ENCODE measurements around the gene RTL10.
"Not testable (repeated sequence)": the region's sequence is repeated elsewhere in the genome, so short reads cannot be mapped to it uniquely, and the experiment has no call there.

The RTL10 gene

GRCh38 chr22:19843857-19844376 lies 10.8 kb downstream of the RTL10 start:
- no peak for DNase-seq (ENCODE audit: low spot score)

GRCh38 chr22:19843107-19843856 lies 11.4 kb downstream of the RTL10 start:
- no peak for DNase-seq (ENCODE audit: low spot score)

- DNase-seq (ENCODE audit: low spot score), result no peak
These were observed 12.1 kb downstream of the RTL10 start for GRCh38 chr22:19842393-19843106.

- no peak for DNase-seq (ENCODE audit: low spot score)
These were observed 12.9 kb downstream of the RTL10 start for GRCh38 chr22:19841641-19842392.

GRCh38 chr22:19840955-19841640 lies 13.6 kb downstream of the RTL10 start:
- DNase-seq (ENCODE audit: low spot score), result peak; percentile 67

DNA sequence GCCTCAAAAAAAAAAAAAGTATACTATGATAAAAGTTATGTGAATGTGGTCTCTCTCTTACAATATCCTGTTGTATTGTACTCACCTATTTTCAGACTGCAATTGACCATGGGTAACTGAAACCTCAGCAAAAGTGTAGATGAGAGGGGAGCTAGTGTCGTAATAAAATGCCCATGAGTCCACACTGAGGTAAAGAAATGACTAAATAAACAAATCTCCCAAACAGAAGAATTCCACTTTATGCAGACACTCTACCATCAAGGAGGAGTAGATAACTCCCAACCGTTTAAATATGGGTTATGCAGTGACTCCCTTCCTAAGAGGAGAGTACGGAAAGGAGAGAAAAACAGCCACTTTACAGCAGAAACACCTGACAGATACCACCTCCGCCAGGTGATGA lies 14.6 kb downstream of the RTL10 start:
- DNase-seq (ENCODE audit: low spot score), result no peak

- no peak for DNase-seq (ENCODE audit: low spot score)
These were observed 16.8 kb downstream of the RTL10 start for GRCh38 chr22:19837915-19838314.

- no peak for DNase-seq (ENCODE audit: low spot score)
These were observed 18.2 kb downstream of the RTL10 start for GRCh38 chr22:19836512-19836911.

DNA sequence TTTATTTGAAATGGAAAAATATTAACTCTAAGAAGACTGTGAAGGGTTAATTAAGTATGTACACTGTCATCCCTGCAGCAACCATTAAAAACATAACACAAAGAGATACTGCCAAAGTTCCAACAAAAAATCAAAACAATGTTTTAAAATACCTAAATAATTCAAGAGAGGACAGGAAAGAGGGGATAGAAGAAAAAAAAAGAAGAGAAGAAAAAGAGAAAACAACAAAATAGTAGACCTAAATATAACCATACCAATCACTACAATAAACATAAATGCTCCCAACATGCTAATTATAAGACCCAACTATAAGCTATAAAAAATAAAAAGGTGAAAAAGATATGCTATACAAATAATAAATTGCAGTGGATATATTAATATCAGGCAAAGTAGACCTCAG lies 20.1 kb downstream of the RTL10 start:
- DNase-seq (ENCODE audit: low spot score), result no peak

GRCh38 chr22:19833327-19833726 lies 21.3 kb downstream of the RTL10 start:
- not testable (repeated sequence) for DNase-seq (ENCODE audit: low spot score)

- no peak for DNase-seq (ENCODE audit: low spot score)
These were observed 22.1 kb downstream of the RTL10 start for GRCh38 chr22:19832476-19833108.

- DNase-seq (ENCODE audit: low spot score), result not testable (repeated sequence)
These were observed 22.7 kb downstream of the RTL10 start for GRCh38 chr22:19831979-19832378.

DNA sequence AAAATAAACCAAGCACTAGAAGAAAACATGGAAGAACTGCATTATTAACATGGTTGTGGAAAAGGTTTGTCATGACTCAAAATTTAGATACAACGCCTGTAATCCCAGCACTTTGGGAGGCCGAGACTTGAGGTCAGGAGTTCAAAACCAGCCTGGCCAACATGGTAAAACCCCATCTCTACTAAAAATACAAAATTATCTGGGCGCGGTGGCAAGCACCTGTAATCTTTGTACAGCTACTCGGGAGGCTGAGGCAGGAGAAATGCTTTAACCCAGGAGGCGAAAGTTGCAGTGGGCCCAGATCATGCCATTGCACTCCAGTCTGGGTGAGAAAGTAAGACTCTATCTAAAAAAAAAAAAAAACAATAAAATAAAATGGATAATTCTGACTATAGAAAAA lies 23.7 kb downstream of the RTL10 start:
- DNase-seq (ENCODE audit: low spot score), result no peak

DNA sequence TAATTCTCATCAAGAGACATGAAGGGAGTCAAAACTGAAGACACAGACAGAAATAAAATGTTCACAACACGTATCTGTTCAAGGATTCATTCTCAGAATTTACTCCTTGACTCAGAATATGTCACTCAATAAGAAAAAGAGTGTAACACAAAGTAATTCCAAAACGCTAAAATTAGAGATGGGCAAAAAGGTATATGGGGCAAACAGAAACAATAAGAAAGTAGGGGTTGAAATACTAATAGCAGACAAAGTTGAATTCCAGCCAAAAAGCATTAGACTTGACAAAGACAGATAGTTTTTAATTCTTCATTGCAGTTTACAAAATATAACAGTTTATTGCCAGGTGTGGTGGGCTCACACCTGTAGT lies 26.7 kb downstream of the RTL10 start:
- no peak for DNase-seq (ENCODE audit: low spot score)

- no peak for DNase-seq (ENCODE audit: low spot score)
These were observed 27.2 kb downstream of the RTL10 start for GRCh38 chr22:19827341-19828034.

DNA sequence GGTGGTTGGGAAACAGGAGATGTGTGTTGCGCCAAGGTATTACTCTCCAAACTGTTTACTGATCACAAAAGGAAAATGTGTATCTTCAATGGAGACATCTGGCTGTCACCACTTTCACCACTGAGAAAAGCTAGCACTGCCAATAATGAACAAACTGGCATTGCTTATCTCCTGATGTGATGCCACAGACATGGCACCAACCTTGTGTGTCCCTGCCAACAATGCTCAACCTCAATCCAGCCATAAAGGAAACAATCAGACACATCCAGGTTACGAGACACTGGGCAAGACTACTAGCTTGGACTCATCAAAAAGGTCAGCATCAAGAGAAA lies 28.1 kb downstream of the RTL10 start:
- DNase-seq (ENCODE audit: low spot score), result no peak

DNA sequence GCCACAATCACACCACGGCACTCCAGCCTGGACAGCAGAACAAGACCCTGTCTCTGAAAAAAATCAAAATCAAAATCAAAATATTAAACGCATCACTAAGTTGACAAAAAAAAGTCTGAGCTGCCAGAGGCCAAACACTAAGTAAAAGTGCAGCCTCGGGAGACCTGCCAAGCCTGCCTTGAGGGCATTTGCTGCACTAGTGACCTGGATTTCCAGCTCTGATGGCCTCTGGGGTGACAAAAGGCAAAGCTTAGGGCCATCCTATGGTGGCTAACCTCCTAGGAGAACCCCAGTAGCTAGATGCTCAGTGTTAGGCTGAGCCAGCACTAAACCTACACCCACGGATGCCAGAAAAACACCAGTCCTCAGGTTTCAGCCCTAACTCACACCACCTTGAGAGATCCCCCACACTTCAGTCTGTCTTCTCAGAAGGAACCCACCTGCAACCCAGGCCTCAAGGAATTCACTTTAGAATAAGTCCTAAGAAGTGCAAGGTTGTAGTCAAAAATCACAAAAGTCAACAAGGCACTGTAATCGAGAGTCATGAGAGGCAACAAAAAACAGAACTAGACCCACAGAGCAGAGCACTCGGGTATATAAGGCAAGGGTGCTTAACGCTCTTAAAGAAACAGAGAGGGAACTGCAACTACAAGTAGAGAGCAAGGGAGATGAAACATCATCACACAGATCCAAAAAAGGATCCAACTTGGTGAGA lies 28.6 kb downstream of the RTL10 start:
- no peak for DNase-seq (ENCODE audit: low spot score)

DNA sequence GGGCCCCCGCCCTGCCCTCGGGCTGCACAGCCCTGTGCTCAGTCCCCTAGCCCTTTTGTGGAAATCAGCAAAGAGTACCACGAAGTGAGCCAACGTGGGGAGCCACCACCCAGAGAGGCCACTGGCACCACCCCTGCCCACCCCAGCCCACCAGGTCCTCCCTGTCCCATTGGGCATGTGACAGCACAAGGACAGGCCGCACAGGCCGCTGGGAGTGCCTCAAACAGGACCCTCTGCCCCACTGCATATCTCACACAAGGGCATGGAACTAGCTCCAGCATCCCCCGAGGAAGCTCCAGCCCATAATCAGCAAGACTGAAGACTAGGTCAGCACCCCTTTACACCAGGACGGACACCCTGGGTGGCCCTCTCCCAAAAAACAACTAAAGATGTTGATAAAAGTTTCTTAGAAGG lies 29.7 kb downstream of the RTL10 start:
- DNase-seq (ENCODE audit: low spot score), result no peak

DNA sequence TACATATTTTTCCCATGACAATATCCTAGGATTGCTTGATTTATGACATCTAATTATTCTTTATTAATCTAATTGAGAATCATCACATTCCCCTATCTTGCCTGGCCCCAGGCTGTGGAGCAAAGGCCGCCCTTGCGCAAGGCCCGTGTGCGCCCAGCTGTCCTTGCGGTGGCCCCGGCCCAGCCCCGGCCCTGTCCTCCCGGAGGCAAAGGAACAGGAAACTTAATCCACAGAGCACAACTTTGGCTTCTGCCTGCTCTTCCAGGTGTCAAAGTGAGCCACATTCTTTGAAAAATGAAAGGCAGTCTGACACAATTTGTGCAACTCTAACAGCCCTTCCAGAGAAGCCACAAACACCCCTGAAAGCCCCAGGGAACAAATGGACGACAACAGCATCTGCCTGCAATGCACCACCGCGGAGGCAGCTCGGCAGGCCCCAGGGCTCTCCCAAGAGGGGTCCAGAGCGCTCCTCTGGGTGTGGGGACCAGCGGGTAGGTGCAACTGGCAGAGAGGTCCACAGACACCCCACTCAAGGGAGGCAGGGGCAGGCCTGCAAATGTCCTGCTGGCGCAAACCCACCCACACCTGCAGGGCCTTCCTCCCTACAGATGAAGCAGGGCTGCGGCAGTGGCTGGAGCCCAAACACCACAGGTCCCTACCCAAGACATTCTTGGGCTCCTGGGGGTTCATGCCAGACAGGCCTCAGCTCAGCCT lies 30.3 kb downstream of the RTL10 start:
- peak; percentile 94 for DNase-seq (ENCODE audit: low spot score)

DNA sequence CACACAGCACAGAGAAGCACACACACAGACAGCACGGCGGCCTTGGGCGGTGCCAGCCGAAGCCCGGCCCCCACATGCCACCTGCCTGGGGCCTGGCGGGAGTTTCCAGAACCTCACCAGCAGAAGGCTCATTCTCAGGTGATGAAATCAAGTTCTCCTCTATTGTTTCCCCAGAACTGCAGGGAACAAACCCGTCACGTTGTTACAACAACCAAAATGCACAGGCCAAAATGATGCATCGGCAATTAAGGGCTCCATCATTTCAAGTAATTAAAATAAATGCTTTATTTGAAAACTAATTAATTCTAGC lies 30.8 kb downstream of the RTL10 start:
- DNase-seq (ENCODE audit: low spot score), result no peak
